HepG2 (cell line): Measurements from ENCODE around the gene CHPF.

ENCODE experiments used
- BCL6 ChIP-seq: IDR thresholded peaks from 2 replicates; pipeline ENCODE4 v1.6.1; 2016; ENCODE audit warnings: missing genetic modification reagents, missing compliant biosample characterization
- NFE2L1 ChIP-seq: sonication (generic); formaldehyde crosslinking; IDR thresholded peaks from 2 replicates; pipeline ENCODE4 v1.4.0; 2020; ENCODE audit warnings: missing genetic modification reagents, mild to moderate bottlenecking, borderline replicate concordance
- NFIC ChIP-seq: IDR thresholded peaks from 2 replicates; pipeline ENCODE4 v1.6.1; 2012; ENCODE audit warnings: mild to moderate bottlenecking, low read length, inconsistent platforms
- RFX5 ChIP-seq: IDR thresholded peaks from 2 replicates; pipeline ENCODE4 v1.6.1; 2011; ENCODE audit warnings: low read depth, low read length, improper control_type of control experiment
- U2AF1 ChIP-seq: fragments of 200-400 bp; formaldehyde crosslinking; optimal IDR thresholded peaks from 2 replicates; pipeline ENCODE3; 2017; ENCODE audit warnings: mild to moderate bottlenecking, low read depth, low read length
- TF ChIP-seq, protein P1 (sequence below): sonication (generic); formaldehyde crosslinking; IDR thresholded peaks from 2 replicates; pipeline ENCODE4 v1.8.1; 2023; ENCODE audit warnings: missing genetic modification reagents, mild to moderate bottlenecking, borderline replicate concordance

DNA sequence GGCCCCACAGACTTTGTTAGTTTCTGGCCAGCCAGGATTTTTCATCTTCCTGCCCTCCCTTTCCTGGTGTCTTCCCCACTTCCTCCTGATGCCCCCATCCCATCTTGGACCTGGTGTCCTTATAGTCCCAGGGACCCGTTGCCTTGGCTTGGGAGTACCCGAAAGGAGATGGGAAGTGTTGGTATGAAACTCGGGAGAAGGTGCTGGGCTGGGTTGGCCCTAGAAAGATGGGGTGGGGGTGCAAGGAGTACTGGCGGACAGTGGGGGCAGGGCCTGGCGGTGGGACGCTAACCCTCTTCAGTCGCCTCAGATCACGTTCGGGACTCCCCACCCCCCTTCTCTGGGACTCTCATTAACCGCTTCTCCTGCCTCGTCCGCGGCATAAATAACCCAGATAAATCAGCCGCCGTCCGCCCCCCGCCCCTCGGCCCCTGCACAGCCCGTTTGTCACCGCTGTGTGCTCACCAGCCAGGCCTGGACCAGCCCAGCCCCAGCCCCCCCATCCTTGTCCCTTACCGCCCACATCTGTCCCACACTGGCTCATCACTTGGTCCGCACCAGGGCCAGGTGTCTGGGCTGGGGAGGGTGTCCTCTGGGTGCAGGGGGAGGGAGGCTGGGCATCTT is 33.0 kb downstream of the CHPF start:
- TF ChIP-seq, protein P1, sequence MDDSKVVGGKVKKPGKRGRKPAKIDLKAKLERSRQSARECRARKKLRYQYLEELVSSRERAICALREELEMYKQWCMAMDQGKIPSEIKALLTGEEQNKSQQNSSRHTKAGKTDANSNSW (CRISPR knock-in tag), result no peak
- TF ChIP-seq RFX5 (no peak), NFIC (no peak), BCL6 (no peak), NFE2L1 (CRISPR knock-in tag) (no peak), U2AF1 (no peak)
